ENCODE results near the gene PANK2. TPM values are rescaled to one million over a fixed set of nuclear protein-coding genes. Genes with fewer than 3 reads are reported as not detected.

Gene PANK2
- total RNA-seq, 1 donor from 2014 or later: 59.3 TPM

- peaks cover 51% of the 10 kb centered on the region for H3K79me2 ChIP-seq (ENCODE audit: insufficient read depth, low read length)
- no peaks in the 10 kb centered on the region for H3K27me3 Mint-ChIP-seq (ENCODE audit: low read depth, unreplicated experiment)
- peaks cover 10% of the 10 kb centered on the region for H4K20me1 ChIP-seq (ENCODE audit: insufficient read depth, low read length)
- H3K9me3 ChIP-seq (ENCODE audit: insufficient read depth, low read depth, low read length): no peaks in the 10 kb centered on the region
- H3K36me3 ChIP-seq (ENCODE audit: insufficient read depth, low read length): no peaks in the 10 kb centered on the region
- FAIRE-seq (no peak), DNase-seq (ENCODE audit: low read depth) (no peak)
- no peak overlapping the region for H3K4me2 ChIP-seq (ENCODE audit: low read length)
- H3K4me1 ChIP-seq (ENCODE audit: insufficient read depth, low read length): peaks cover 13% of the 10 kb centered on the region
- H3K9me3 Mint-ChIP-seq (ENCODE audit: unreplicated experiment): peaks cover 2% of the 10 kb centered on the region
- H3K27ac ChIP-seq (ENCODE audit: low read depth, low read length): no peak overlapping the region
- no peaks in the 10 kb centered on the region for H3K27me3 ChIP-seq (ENCODE audit: insufficient read depth, low read length)
- H3K4me1 Mint-ChIP-seq (ENCODE audit: low read depth, unreplicated experiment): peaks cover 5% of the 10 kb centered on the region
- TF ChIP-seq EZH2 (IDR thresholded peaks at IDR 0.05; ENCODE audit: insufficient read depth, low read length) (no peak), CTCF (IDR thresholded peaks at IDR 0.05; ENCODE audit: insufficient read depth, low read depth, low read length) (no peak)
- H3K4me3 Mint-ChIP-seq (ENCODE audit: unreplicated experiment): no peak overlapping the region
- no peak overlapping the region for H3K9ac ChIP-seq (ENCODE audit: low read length)
- peaks cover 10% of the 10 kb centered on the region for H3K36me3 Mint-ChIP-seq (ENCODE audit: low read depth, unreplicated experiment)
- H3K4me3 ChIP-seq (ENCODE audit: insufficient read depth, low read depth, low read length): no peak overlapping the region
- H2AFZ ChIP-seq (ENCODE audit: low read depth, low read length): no peak overlapping the region
- no peak overlapping the region for H3K27ac Mint-ChIP-seq (ENCODE audit: unreplicated experiment)
Measured at GRCh38 chr20:3885715-3886114, 3.5 kb upstream of the PANK2 start.

- Mint-ChIP-seq H3K9me3 (ENCODE audit: unreplicated experiment) (peaks cover 2% of the 10 kb centered on the region), H3K4me1 (ENCODE audit: low read depth, unreplicated experiment) (peaks cover 18% of the 10 kb centered on the region), H3K27me3 (ENCODE audit: low read depth, unreplicated experiment) (no peaks in the 10 kb centered on the region), H3K27ac (ENCODE audit: unreplicated experiment) (peak overlapping the region; percentile 88), H3K4me3 (ENCODE audit: unreplicated experiment) (peak overlapping the region; percentile 94), H3K36me3 (ENCODE audit: low read depth, unreplicated experiment) (peaks cover 14% of the 10 kb centered on the region)
- Histone ChIP-seq H3K27ac (ENCODE audit: low read depth, low read length) (peak overlapping the region; percentile 91), H3K27me3 (ENCODE audit: insufficient read depth, low read length) (no peaks in the 10 kb centered on the region), H3K4me3 (ENCODE audit: insufficient read depth, low read depth, low read length) (peak overlapping the region; percentile 95), H3K79me2 (ENCODE audit: insufficient read depth, low read length) (peaks cover 74% of the 10 kb centered on the region), H3K9ac (ENCODE audit: low read length) (peak overlapping the region; percentile 92), H3K4me2 (ENCODE audit: low read length) (peak overlapping the region; percentile 92), H3K36me3 (ENCODE audit: insufficient read depth, low read length) (no peaks in the 10 kb centered on the region), H3K9me3 (ENCODE audit: insufficient read depth, low read depth, low read length) (no peaks in the 10 kb centered on the region), H2AFZ (ENCODE audit: low read depth, low read length) (peak overlapping the region; percentile 76), H3K4me1 (ENCODE audit: insufficient read depth, low read length) (peaks cover 32% of the 10 kb centered on the region), H4K20me1 (ENCODE audit: insufficient read depth, low read length) (peaks cover 34% of the 10 kb centered on the region)
- FAIRE-seq: no peak
- no peak for TF ChIP-seq CTCF (IDR thresholded peaks at IDR 0.05; ENCODE audit: insufficient read depth, low read depth, low read length)
- TF ChIP-seq EZH2 (IDR thresholded peaks at IDR 0.05; ENCODE audit: insufficient read depth, low read length): no peak
- DNase-seq (ENCODE audit: low read depth): peak; percentile 42
Measured at GRCh38 chr20:3887876-3888620, 1.1 kb upstream of the PANK2 start.
